AG04449 (cell line): ENCODE results near the gene SLC6A13.

ENCODE experiments used
- CTCF ChIA-PET: fragments of 350-600 bp; formaldehyde crosslinking; extraction: SDS; loops from one replicate; lab custom pipeline; 2021; ENCODE audit warnings: antibody characterized with exemption; lab: Yijun Ruan, JAX
- POLR2A ChIA-PET: fragments of 400-600, 350-600 bp; formaldehyde crosslinking; extraction: SDS; loops from one replicate; lab custom pipeline; 2020; ENCODE audit warnings: antibody characterized with exemption, inconsistent platforms; lab: Yijun Ruan, JAX
- DNase-seq: peaks from one replicate; pipeline ENCODE4 v3.0.0-alpha.2; 2010; ENCODE audit warnings: low read depth, low spot score
- H3K4me3 ChIP-seq: 2 replicates; pipeline ENCODE4 v1.5.1; 2011; ENCODE audit warnings: low read depth, mild to moderate bottlenecking, control low read depth, low read length
- TF ChIP-seq, protein P1 (sequence below): IDR thresholded peaks from one replicate; pipeline ENCODE4 v1.5.1; 2011; ENCODE audit warnings: mild to moderate bottlenecking, moderate library complexity, low read length, control low read depth, inconsistent platforms; ENCODE audit not compliant: insufficient read depth; ENCODE audit errors: missing control alignments

SLC6A13 gene

DNA sequence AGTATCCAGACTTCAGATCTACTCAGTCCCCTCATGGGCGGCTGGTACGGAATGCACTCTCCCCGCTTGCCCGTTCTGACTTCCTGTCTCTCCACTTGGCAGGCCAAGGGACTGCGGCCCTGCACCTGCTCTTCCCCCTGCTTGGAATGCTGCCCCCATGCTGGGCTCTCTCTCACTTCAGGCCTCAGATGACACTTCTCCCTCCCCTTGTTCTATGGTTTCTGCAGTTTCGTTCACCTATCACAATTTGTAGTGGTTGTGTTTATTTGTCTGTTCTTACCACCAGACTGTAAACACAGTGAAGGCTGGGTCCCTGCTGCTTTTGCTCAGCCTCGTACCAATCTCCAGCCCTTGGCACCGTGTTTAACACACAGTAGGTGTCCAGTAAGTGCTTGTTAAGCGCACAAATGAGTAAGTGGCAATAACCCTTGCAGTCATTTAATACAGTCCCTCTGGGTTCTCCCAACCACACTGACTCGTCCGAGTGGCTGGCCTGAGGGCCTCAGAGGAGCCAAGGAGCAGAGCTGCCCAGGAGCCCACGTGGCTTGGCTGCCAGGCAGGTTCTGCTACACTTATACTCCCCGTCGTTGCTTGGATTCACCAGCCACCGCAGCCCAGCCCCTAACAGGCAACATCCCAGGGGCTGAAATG is 60.4 kb downstream of the SLC6A13 start:
- ChIA-PET CTCF (interaction anchor here (4.3 kb wide), 1 partner anchor 13 kb away, joined by 32 read pairs; no protein-coding TSS in a partner anchor), POLR2A (no interaction called here)
- no peak for DNase-seq
- H3K4me3 ChIP-seq, result no peak overlapping the region
- TF ChIP-seq, protein P1, sequence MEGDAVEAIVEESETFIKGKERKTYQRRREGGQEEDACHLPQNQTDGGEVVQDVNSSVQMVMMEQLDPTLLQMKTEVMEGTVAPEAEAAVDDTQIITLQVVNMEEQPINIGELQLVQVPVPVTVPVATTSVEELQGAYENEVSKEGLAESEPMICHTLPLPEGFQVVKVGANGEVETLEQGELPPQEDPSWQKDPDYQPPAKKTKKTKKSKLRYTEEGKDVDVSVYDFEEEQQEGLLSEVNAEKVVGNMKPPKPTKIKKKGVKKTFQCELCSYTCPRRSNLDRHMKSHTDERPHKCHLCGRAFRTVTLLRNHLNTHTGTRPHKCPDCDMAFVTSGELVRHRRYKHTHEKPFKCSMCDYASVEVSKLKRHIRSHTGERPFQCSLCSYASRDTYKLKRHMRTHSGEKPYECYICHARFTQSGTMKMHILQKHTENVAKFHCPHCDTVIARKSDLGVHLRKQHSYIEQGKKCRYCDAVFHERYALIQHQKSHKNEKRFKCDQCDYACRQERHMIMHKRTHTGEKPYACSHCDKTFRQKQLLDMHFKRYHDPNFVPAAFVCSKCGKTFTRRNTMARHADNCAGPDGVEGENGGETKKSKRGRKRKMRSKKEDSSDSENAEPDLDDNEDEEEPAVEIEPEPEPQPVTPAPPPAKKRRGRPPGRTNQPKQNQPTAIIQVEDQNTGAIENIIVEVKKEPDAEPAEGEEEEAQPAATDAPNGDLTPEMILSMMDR, result no peak

DNA sequence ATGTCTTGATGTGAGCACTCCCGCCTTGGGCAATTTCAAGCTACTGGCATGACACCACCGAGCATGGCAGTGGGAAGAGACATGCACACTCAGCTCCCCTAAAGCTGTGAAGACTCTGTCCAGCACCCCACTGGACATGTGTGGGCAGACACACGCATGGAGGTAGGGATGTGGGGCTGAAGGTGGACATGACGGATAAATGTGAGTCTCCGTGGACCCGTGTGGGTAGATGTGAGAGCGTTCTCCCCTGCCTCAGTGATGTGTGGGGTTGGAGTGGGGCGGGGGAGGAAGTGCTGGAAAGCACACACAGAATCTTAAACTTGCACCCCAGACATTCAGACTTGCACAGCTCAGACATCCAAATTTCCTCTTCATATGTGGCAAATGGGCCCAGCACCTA is 61.3 kb downstream of the SLC6A13 start:
- DNase-seq, result no peak
- H3K4me3 ChIP-seq, result no peak overlapping the region
- ChIA-PET CTCF (interaction anchor here (4.3 kb wide), 1 partner anchor 12 kb away, joined by 32 read pairs; no protein-coding TSS in a partner anchor), POLR2A (no interaction called here)
- TF ChIP-seq, protein P1, result no peak

DNA sequence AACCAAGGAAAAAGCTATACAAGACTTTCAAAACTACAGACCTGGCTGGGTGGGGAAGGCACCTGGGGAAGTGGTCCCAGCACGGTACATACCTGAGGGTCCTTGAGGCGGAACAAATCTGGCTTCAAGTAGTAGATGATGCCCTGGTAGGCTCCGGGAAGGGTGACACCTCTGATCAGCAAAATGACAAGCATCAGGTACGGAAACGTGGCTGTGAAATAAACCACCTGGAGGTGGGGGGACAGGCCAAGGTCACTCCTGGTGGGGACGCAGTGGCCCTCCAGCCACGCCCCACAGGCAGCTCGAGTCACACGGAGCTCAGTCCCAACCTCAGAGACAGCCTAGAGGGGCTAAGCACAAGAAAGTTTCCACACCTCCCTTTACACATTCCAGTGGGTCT is 63.9 kb downstream of the SLC6A13 start:
- ChIA-PET CTCF (interaction anchor here (4.3 kb wide), 1 partner anchor 10 kb away, joined by 32 read pairs; no protein-coding TSS in a partner anchor), POLR2A (no interaction called here)
- no peak for DNase-seq
- H3K4me3 ChIP-seq, result no peak overlapping the region
- TF ChIP-seq, protein P1, result no peak

DNA sequence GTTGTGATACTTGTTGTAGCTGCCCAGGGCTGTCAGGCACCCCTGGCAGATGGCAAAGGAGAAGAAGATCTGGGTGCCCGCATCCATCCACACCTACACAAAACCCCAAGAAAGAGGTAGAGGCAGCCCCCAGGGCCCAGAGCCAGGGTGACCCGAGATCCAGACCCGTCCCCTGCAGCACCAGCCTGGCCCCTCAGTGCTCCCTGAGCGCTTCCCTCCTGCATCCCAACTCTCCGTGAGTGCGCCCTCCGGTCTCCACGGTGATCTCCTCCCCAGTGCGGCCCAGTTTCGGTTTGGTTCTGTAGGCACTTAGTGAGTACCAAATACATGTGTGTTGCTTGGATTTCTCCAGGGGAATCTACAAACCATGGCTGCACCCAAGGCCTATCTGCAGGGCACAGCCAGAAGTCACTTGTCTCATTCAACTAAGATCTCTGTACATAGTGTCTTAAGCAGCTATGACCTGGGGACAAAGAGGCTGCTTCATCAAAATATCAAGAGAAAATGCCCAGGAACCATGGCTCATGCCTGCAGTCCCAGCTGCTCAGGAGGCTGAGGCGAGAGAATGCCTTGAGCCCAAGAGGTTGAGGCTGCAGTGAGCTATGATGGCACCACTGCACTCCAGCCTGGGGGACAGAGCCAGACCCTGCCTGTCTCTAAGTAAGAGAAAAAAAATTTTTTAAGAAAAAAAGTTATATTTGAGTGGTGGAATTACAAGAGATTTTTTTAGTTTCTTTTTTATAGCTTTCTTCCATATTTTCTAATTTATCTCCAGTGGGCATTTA is 64.5 kb downstream of the SLC6A13 start:
- H3K4me3 ChIP-seq, result no peak overlapping the region
- ChIA-PET POLR2A (no interaction called here), CTCF (interaction anchor here (4.3 kb wide), 1 partner anchor 9 kb away, joined by 32 read pairs; no protein-coding TSS in a partner anchor)
- TF ChIP-seq, protein P1, result no peak
- no peak for DNase-seq

DNA sequence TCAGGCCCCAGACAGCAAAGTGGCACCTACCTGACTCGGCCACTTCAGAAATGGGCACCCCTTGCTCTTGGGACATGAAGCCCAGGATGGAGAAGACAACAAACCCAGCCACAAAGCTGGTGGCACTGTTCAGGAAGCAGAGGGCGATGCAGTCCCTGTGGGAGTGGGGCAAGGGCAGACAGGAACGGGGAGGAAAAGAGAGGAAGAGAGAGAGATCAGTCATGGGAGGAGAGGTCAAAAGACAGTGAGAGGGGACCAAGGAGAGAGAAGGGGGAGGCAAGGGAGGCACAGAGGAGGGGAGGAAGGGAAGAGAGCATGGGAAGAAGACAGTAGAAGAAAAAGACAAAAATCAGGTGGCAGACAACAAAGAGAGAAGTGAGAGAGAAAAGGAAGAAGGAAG is 65.3 kb downstream of the SLC6A13 start:
- TF ChIP-seq, protein P1, result no peak
- no peak for DNase-seq
- no peak overlapping the region for H3K4me3 ChIP-seq
- ChIA-PET CTCF (no interaction called here), POLR2A (no interaction called here)

DNA sequence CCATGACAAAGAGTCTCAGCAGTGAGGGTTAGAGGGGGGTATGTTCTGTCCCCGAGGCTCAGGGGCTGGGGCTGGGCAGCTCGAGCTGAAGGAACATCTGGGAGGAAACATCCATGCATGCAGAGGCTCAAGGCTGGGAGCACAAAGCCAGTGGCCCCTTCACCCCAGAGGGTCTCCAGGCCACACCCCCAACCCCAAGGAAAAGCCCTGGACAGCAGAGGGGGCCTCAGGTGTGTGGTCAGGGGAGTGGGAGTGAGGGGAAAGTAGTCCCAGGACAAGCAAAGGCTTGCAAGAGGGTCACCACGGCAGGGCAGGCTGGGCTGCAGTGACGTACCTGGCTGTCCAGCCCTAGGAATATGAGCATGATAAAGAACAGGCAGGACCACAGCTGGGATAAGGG is 66.2 kb downstream of the SLC6A13 start:
- CTCF ChIA-PET, result no interaction called here
- H3K4me3 ChIP-seq, result no peak overlapping the region

More for the DNA sequence above, 66.2 kb downstream of the SLC6A13 start:
- POLR2A ChIA-PET, result no interaction called here
- TF ChIP-seq, protein P1, result no peak
- DNase-seq, result no peak
